BJ (cell line): ENCODE data around the gene CLMP. TPM values are rescaled to one million over a fixed set of nuclear protein-coding genes. Genes with fewer than 3 reads are reported as not detected.

ENCODE experiments used
- CTCF ChIA-PET: fragments of 350-600 bp; formaldehyde crosslinking; extraction: SDS; loops from one replicate; lab custom pipeline; 2021; ENCODE audit warnings: antibody characterized with exemption, inconsistent platforms; lab: Yijun Ruan, JAX
- POLR2A ChIA-PET: fragments of 300-600 bp; sonication (Branson Sonifier 250); formaldehyde crosslinking; extraction: SDS; loops from one replicate; lab custom pipeline; 2021; ENCODE audit warnings: antibody characterized with exemption; lab: Charles Lee
- DNase-seq: peaks from one replicate; pipeline ENCODE4 v3.0.0-alpha.2; 2011; ENCODE audit warnings: low read depth
- H3K27me3 ChIP-seq: 2 replicates; pipeline ENCODE4 v1.6.0; 2011; ENCODE audit warnings: low read length; ENCODE audit not compliant: control insufficient read depth, insufficient read depth
- H3K36me3 ChIP-seq: 2 replicates; pipeline ENCODE4 v1.5.1; 2011; ENCODE audit warnings: low read length; ENCODE audit not compliant: control insufficient read depth, insufficient read depth
- H3K4me3 ChIP-seq: 2 replicates; pipeline ENCODE4 v1.5.1; 2011; ENCODE audit warnings: low read depth, mild to moderate bottlenecking, control low read depth, low read length
- CTCF ChIP-seq: IDR thresholded peaks from 2 replicates; pipeline ENCODE4 v1.5.1; 2011; ENCODE audit warnings: low read depth, mild to moderate bottlenecking, control low read depth, inconsistent platforms, low read length, moderate library complexity; ENCODE audit not compliant: insufficient read depth
- polyA plus RNA-seq: library from polyadenylated mRNA; depleted of rRNA; stranded (reverse); fragments of >200 nt; gene quantifications from 2 replicates; pipeline ENCODE4 v1.2.3, GENCODE V29; 2011; rRNA removed
- small RNA-seq: library from RNA; depleted of rRNA; stranded (forward); fragments of <200 nt; gene quantifications from one replicate; pipeline ENCODE3, GENCODE V24; 2012; ENCODE audit warnings: low replicate concordance, low read depth; ENCODE audit not compliant: insufficient read length

The CLMP gene
- polyA plus RNA-seq, 1 experiment: 219 TPM

- DNase-seq: no peak
- ChIA-PET POLR2A (no interaction called here), CTCF (interaction anchor here (0.6 to 1.6 kb wide), 5 partner anchors 8 to 611 kb away, joined by 3 to 7 read pairs (median 4); no protein-coding TSS in a partner anchor)
- H3K27me3 ChIP-seq: peaks cover 5% of the 10 kb centered on the region
- no peak overlapping the region for H3K4me3 ChIP-seq
- TF ChIP-seq CTCF: no peak
- H3K36me3 ChIP-seq: no peaks in the 10 kb centered on the region
Measured at GRCh38 chr11:123030517-123030916, 164.5 kb downstream of the CLMP start.

GRCh38 chr11:123020968-123021367, 174.1 kb downstream of the CLMP start:
- Histone ChIP-seq H3K27me3 (peaks cover 4% of the 10 kb centered on the region), H3K36me3 (no peaks in the 10 kb centered on the region), H3K4me3 (no peak overlapping the region)
- peak; percentile 81 for TF ChIP-seq CTCF
- CTCF ChIA-PET: interaction anchor here (0.7 to 10.0 kb wide), 34 partner anchors 9 to 406 kb away, joined by 3 to 321 read pairs (median 4); no protein-coding TSS in a partner anchor
- POLR2A ChIA-PET: interaction anchor here (0.6 kb wide), 1 partner anchor 121 kb away, joined by 3 read pairs; no protein-coding TSS in a partner anchor
- no peak for DNase-seq

Small RNA genes lying within 50 kb of the gene (small RNA-seq; reads per million reads assigned to genes)
- gene RPL31P47 (not detected), gene SNORD14C (not detected), gene SNORD14D (not detected), gene SNORD14E (107 reads per million, percentile 91 among the genes with 10 or more reads in this experiment)

Other genes starting within 250 kb of the CLMP start
- gene BSX, start 213.4 kb downstream of the CLMP start, polyA plus RNA-seq: not detected in 2 replicates
- 2,832 and 2,841 TPM in 2 replicates for gene HSPA8, start 133.1 kb downstream of the CLMP start, polyA plus RNA-seq
- gene GRAMD1B, start 235.0 kb upstream of the CLMP start, polyA plus RNA-seq: 8.7 and 11.7 TPM in 2 replicates